ENCODE results near the gene IYD. TPM values are rescaled to one million over a fixed set of nuclear protein-coding genes. Genes with fewer than 3 reads are reported as not detected.
A peak's percentile ranks its signal among the peaks of the same experiment; 100 is the strongest.

The IYD gene
- total and polyA plus RNA-seq, 9 of the 15 experiments (the other 6 are each of a cell fraction or from before 2014, with no cell fraction given) = not detected

DNA sequence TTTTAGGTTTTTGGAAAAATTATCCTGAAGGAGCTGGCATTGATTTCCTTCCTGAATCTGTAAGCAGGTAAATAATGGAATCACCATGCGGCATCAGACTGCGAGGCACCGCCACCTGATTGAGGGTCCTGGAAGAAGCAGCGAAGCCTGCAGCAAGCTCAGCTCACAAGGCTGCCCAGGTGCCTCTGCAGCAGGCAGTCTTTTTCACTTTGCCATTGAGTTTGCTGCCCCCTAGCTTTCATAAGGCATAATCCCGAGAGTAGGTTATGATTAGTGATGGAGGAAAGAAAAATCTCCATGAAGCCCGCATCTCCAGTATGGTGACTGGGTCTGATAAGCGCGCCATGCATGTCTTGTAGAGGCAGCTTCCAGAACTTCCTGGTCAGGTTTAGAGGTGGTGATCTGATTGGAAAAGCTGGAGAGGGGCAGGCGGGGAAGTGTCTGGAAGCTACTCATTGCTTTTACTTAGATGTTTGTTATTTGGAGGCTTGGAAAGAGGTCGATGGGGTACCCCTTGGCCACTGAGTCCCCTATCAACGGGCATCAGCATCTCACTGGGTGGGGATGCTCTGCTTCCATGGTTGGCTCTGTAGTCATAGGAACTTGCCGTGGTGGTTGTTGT, 26.7 kb downstream of the IYD start:
- Histone ChIP-seq H3K4me1 (replicated peaks in 1 of 2; ENCODE audit: control insufficient read depth in 2 of 2, insufficient read depth in 2 of 2, low read length in 2 of 2) (no peaks in the 10 kb centered on the region), H4K20me1 (replicated peaks; ENCODE audit: control insufficient read depth, insufficient read depth, low read length) (no peaks in the 10 kb centered on the region), H3K4me3 (no peak overlapping the region), H3K9me1 (ENCODE audit: control insufficient read depth, insufficient read depth, low read length) (no peaks in the 10 kb centered on the region), H3K79me2 (ENCODE audit: control insufficient read depth, insufficient read depth, low read length) (no peaks in the 10 kb centered on the region), H2AFZ (ENCODE audit: low read depth, low read length) (no peak overlapping the region), H3K27ac (ENCODE audit: extremely low read depth, low read depth, low read length) (no peak overlapping the region), H3K36me3 (ENCODE audit: control insufficient read depth, insufficient read depth, low read length) (no peaks in the 10 kb centered on the region), H3K4me2 (ENCODE audit: insufficient read depth, low read length) (no peak overlapping the region), H3K27me3 (ENCODE audit: control insufficient read depth in 2 of 2, insufficient read depth in 2 of 2, low read length in 2 of 2) (peaks cover 24 to 46% of the 10 kb centered on the region in 2 experiments; a peak in 4 of 5 replicates), H3K9ac (ENCODE audit: insufficient read depth in 1 of 2, low read depth in 2 of 2, low read length in 2 of 2) (no peak overlapping the region), H3K9me3 (replicated peaks; ENCODE audit: control insufficient read depth, insufficient read depth, low read depth, low read length) (no peaks in the 10 kb centered on the region)
- in situ Hi-C loops (cut with MboI) (no loop called here), intact Hi-C loops (cut with micrococcal nuclease) (loop anchor here (1.0 to 5.0 kb wide), 3 partner anchors 315 to 463 kb away; no protein-coding TSS in a partner anchor)
- DNase-seq (ENCODE audit: extremely low read depth in 1 of 4, low spot score in 3 of 4) = peak; percentile 50 to 73 (median 62)
- WGBS (ENCODE audit: insufficient coverage, low coverage, missing lambda C conversion rate) = 1% methylated on average over 12 of the region's 12 CpGs
- BruUV-seq (replicated peaks) = no TSS peak
- peak; percentile 90 for FAIRE-seq
- ChIA-PET POLR2A (interaction anchor here (0.6 to 1.9 kb wide), 9 partner anchors 9 to 887 kb away, joined by 3 to 7 read pairs (median 4); no protein-coding TSS in a partner anchor), CTCF (ENCODE audit: low intra/inter-chr PET ratio) (interaction anchor here (0.6 to 2.2 kb wide), 7 partner anchors 9 to 462 kb away, joined by 3 to 22 read pairs (median 4); no protein-coding TSS in a partner anchor)
- peak; percentile 99 for ATAC-seq
- TF ChIP-seq RBM14 (IDR thresholded peaks at IDR 0.05; ENCODE audit: borderline replicate concordance, insufficient read depth, low read depth, low read length) (no peak), EHMT2 (IDR thresholded peaks at IDR 0.05) (peak; percentile 22; the same call in 1 of the 2 replicates), SMC3 (conservative IDR thresholded peaks at IDR 0.05; ENCODE audit: insufficient read depth, low read depth, low read length) (peak; percentile 69), REST (IDR thresholded peaks at IDR 0.05; ENCODE audit: borderline replicate concordance) (peak; percentile 79), REST (CRISPR knock-in tag; IDR thresholded peaks at IDR 0.05; ENCODE audit: low read depth) (no peak), DEAF1 (CRISPR knock-in tag; IDR thresholded peaks at IDR 0.05) (peak; percentile 83), STAG1 (CRISPR knock-in tag; IDR thresholded peaks at IDR 0.05; ENCODE audit: borderline replicate concordance) (peak; percentile 89), ZBTB1 (CRISPR knock-in tag; IDR thresholded peaks at IDR 0.05; ENCODE audit: borderline replicate concordance, low read depth) (0 out of 2 replicates have a peak, but pooled peaks have one; percentile 21), RCOR1 (IDR thresholded peaks at IDR 0.05; ENCODE audit: borderline replicate concordance in 1 of 2, low read depth in 2 of 2, low read length in 2 of 2) (peak in 1 of 2 experiments; percentile 66; a peak in 1 of 4 replicates), YY1 (IDR thresholded peaks at IDR 0.05; ENCODE audit: borderline replicate concordance in 1 of 3, control insufficient read depth in 1 of 3, extremely low read depth in 1 of 3, insufficient read depth in 3 of 3, insufficient read length in 1 of 3, insufficient replicate concordance in 2 of 3, low read depth in 1 of 3, low read length in 2 of 3) (peak in 1 of 3 experiments; percentile 14)

Measured in K562 (cell line).